HepG2 (cell line): ENCODE results near the gene IL3. TPM values are rescaled to one million over a fixed set of nuclear protein-coding genes. Genes with fewer than 3 reads are reported as not detected.

Experiments used
- ATAC-seq: fragments of 200-7000 bp; cut with Tn5 transposase; 3 replicates; pipeline ENCODE4 v1.9.1; 2020; ENCODE audit warnings: mild to moderate bottlenecking, moderate library complexity
- BruUV-seq: library from RNA; stranded (reverse); fragments of 400-500 nt; replicated peaks from 2 replicates; lab custom pipeline; 2021; lab: Mats Ljungman, UMichigan
- CTCF ChIA-PET: fragments of 300-600 bp; formaldehyde crosslinking; extraction: SDS; loops from one replicate; lab custom pipeline; 2021; ENCODE audit warnings: low total read pairs, inconsistent platforms, low intra/inter-chr PET ratio; lab: Yijun Ruan, JAX
- POLR2A ChIA-PET: fragments of 350-600 bp; sonication (Branson Sonifier 250); formaldehyde crosslinking; loops from one replicate; lab custom pipeline; 2020; ENCODE audit warnings: antibody characterized with exemption, inconsistent platforms; lab: Yijun Ruan, JAX
- DNase-seq: peaks from one replicate; pipeline ENCODE4 v3.0.0-alpha.2; 2015; ENCODE audit warnings: low spot score
- FAIRE-seq: peaks from 3 replicates; lab custom pipeline; 2011; peaks lifted over from hg19 to GRCh38; lab: Jason Lieb, UNC
- H2AFZ ChIP-seq: one replicate; pipeline ENCODE4 v1.6.1; 2011; ENCODE audit warnings: low read length, inconsistent platforms
- H3K27ac ChIP-seq: fragments of 300-600 bp; 3 replicates; pipeline ENCODE4 v1.8.0; 2011; ENCODE audit warnings: mixed run types, mild to moderate bottlenecking, mixed read lengths, low read length, inconsistent platforms; ENCODE audit not compliant: insufficient read depth; ENCODE audit errors: extremely low read length
- H3K27me3 ChIP-seq, 2 experiments: fragments of 200-600 bp in 1 of 2; 2 replicates in 1 of 2; 3 replicates in 1 of 2; pipeline versions ENCODE4 v1.6.0 to v1.8.0; 2011; ENCODE audit warnings: low read length in 2 of 2, mild to moderate bottlenecking in 2 of 2, moderate library complexity in 2 of 2, inconsistent platforms in 1 of 2; ENCODE audit not compliant: insufficient read depth in 2 of 2, control insufficient read depth in 1 of 2
- H3K36me3 ChIP-seq, 2 experiments: fragments of 200-600 bp in 1 of 2; replicated peaks in 1 of 2; 2 replicates in 1 of 2; 3 replicates in 1 of 2; pipeline versions ENCODE4 v1.5.1 to v1.8.0; 2011; ENCODE audit warnings: low read length in 2 of 2, inconsistent platforms in 1 of 2; ENCODE audit not compliant: insufficient read depth in 2 of 2, control insufficient read depth in 1 of 2
- H3K4me1 ChIP-seq: 2 replicates; pipeline ENCODE4 v1.5.1; 2012; ENCODE audit warnings: low read length, inconsistent platforms; ENCODE audit not compliant: insufficient read depth
- H3K4me2 ChIP-seq: 2 replicates; pipeline ENCODE4 v1.6.0; 2011; ENCODE audit warnings: low read depth, low read length, inconsistent platforms
- H3K4me3 ChIP-seq, 3 experiments: fragments of 200-600 bp in 1 of 3; sonication (generic), shearing (Covaris generic) in 1 of 3; replicated peaks in 1 of 3; 2 replicates each; pipeline ENCODE4 v1.5.1; 2011 to 2016; ENCODE audit warnings: low read length in 3 of 3, inconsistent platforms in 2 of 3, low read depth in 2 of 3, mild to moderate bottlenecking in 2 of 3, control low read depth in 1 of 3, mixed read lengths in 1 of 3; ENCODE audit not compliant: insufficient read depth in 1 of 3
- H3K79me2 ChIP-seq: one replicate; pipeline ENCODE4 v1.6.1; 2011; ENCODE audit warnings: low read length, inconsistent platforms; ENCODE audit not compliant: insufficient read depth
- H3K9ac ChIP-seq: 2 replicates; pipeline ENCODE4 v1.6.0; 2011; ENCODE audit warnings: mild to moderate bottlenecking, low read depth, low read length, inconsistent platforms; ENCODE audit not compliant: insufficient read depth
- H3K9me3 ChIP-seq: 2 replicates; pipeline ENCODE4 v1.5.1; 2012; ENCODE audit warnings: mild to moderate bottlenecking, low read length
- H4K20me1 ChIP-seq: 2 replicates; pipeline ENCODE4 v1.6.0; 2011; ENCODE audit warnings: inconsistent platforms, mild to moderate bottlenecking, low read length, moderate library complexity; ENCODE audit not compliant: insufficient read depth
- CTCF ChIP-seq: sonication (generic); formaldehyde crosslinking; IDR thresholded peaks from 2 replicates; pipeline ENCODE4 v1.5.0; 2020; ENCODE audit warnings: mild to moderate bottlenecking, missing genetic modification reagents, moderate library complexity
- RAD21 ChIP-seq: fragments of 450-650 bp; formaldehyde crosslinking; IDR thresholded peaks from 2 replicates; pipeline ENCODE4 v1.5.0; 2020; ENCODE audit warnings: mild to moderate bottlenecking
- SMC3 ChIP-seq: IDR thresholded peaks from 2 replicates; pipeline ENCODE4 v1.6.1; 2011; ENCODE audit warnings: low read length, improper control_type of control experiment
- SP1 ChIP-seq, 2 experiments: fragments of 450-650 bp in 1 of 2; sonication (generic) in 1 of 2; formaldehyde crosslinking in 1 of 2; IDR thresholded peaks; 2 replicates each; pipeline versions ENCODE4 v1.4.0 to v1.6.1; 2016 to 2020; ENCODE audit warnings: missing genetic modification reagents in 1 of 2
- STAG1 ChIP-seq: sonication (generic); formaldehyde crosslinking; IDR thresholded peaks from 2 replicates; pipeline ENCODE4 v1.4.0; 2020; ENCODE audit warnings: missing genetic modification reagents
- TBX2 ChIP-seq: sonication (generic); formaldehyde crosslinking; IDR thresholded peaks from 2 replicates; pipeline ENCODE4 v1.5.0; 2020; ENCODE audit warnings: missing genetic modification reagents, mild to moderate bottlenecking, borderline replicate concordance
- ZNF615 ChIP-seq: sonication (generic); formaldehyde crosslinking; IDR thresholded peaks from 2 replicates; pipeline ENCODE4 v1.5.0; 2020; ENCODE audit warnings: mild to moderate bottlenecking, missing genetic modification reagents, borderline replicate concordance
- WGBS: methylation state at CpG from one replicate; pipeline ENCODE4 v1.1.6; 2017; ENCODE audit warnings: low lambda C conversion rate; 5-methylcytosine and 5-hydroxymethylcytosine counted together
- in situ Hi-C: cut with HindIII; loops from 2 replicates; pipeline ENCODE4 v1.10.0; 2017; ENCODE audit warnings: low pct_unique_long_range_greater_than_20kb; ENCODE audit not compliant: extremely low pct_ligation_motif_present
- intact Hi-C: fragments of 100-400 bp; cut with micrococcal nuclease; formaldehyde crosslinking; loops from one replicate; pipeline ENCODE4 v1.10.0; 2022; ENCODE audit not compliant: unreplicated experiment
- polyA plus RNA-seq, 8 experiments: library from polyadenylated mRNA; depleted of rRNA in 3 of 8; stranded (reverse) in 7 of 8; unstranded in 1 of 8; fragments of >200 nt; fragmentation: Illumina TruSeq in 4 of 8; extraction: Trizol in 4 of 8; gene quantifications; 2 replicates each; pipeline versions ENCODE4 v1.2.1 to v1.2.3, GENCODE V29; 2011 to 2016; ENCODE audit warnings: low read depth in 4 of 8, missing spikeins in 1 of 8, mixed read lengths in 1 of 8; ENCODE audit not compliant: insufficient read depth in 1 of 8
- total RNA-seq, 5 experiments: library from RNA; depleted of rRNA; stranded (reverse); fragments of >200 nt; fragmentation: Illumina TruSeq; extraction: Trizol; gene quantifications; 2 replicates each; pipeline ENCODE4 v1.2.3, GENCODE V29; 2016; ENCODE audit warnings: low read depth in 1 of 5

Gene IL3
- total and polyA plus RNA-seq, 2 of the 13 experiments (the other 11 are each of a cell fraction or from before 2014, with no cell fraction given) = not detected

DNA sequence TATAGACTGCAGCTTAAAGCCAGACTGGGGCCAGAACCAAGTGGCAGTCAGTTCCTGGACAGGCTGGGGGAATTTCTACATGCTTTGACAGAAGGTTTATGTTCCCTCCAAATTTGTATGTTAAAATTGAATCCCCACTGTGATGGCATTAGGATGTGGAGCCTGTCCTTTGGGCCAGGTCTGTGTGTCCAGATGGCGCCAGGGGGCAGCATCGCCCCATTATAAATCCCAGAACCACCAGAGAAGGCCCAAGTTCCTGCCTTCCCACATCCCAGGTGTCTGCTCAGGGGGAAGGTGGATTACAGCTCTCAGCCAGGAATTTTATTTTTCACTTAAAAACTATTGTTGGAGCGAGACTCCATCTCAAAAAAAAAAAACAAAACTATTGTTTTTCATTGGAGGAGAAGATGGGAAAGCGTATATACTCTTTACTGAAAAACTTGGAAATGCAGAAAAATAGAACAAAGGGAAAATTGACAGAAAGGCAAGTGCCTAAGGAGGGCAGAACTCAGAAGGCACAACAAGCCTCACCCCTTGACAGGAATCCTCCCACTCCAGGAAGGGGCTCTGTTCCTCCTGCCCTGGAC, 5.0 kb downstream of the IL3 start:
- H3K4me3 ChIP-seq = no peak overlapping the region
- intact Hi-C loops = loop anchor here (1.0 to 5.0 kb wide), 2 partner anchors 69 to 112 kb away; no protein-coding TSS in a partner anchor
- TF ChIP-seq ZNF615 (CRISPR knock-in tag) (no peak), RAD21 (peak; percentile 54), SP1 (IDR thresholded peaks at IDR 0.05) (no peak), SP1 (CRISPR knock-in tag; IDR thresholded peaks at IDR 0.05) (no peak), TBX2 (CRISPR knock-in tag) (0 out of 2 replicates have a peak, but pooled peaks have one; percentile 13), SMC3 (peak; percentile 51), CTCF (CRISPR knock-in tag) (peak; percentile 74), STAG1 (CRISPR knock-in tag) (peak; percentile 76)
- TF ChIP-seq, all 625 proteins: peak for 5
- CTCF ChIA-PET = interaction anchor here (2.1 kb wide), 1 partner anchor 69 kb away, joined by 25 read pairs; no protein-coding TSS in a partner anchor
- in situ Hi-C loops = no loop called here
- no TSS peak for BruUV-seq
- no peaks in the 10 kb centered on the region for H3K9me3 ChIP-seq
- FAIRE-seq (peak; percentile 73), DNase-seq (peak; percentile 53), ATAC-seq (peak; percentile 83)
- H3K27me3 ChIP-seq = peaks cover 4 to 31% of the 10 kb centered on the region in 2 experiments; a peak in 3 of 5 replicates
- 22% methylated on average over 4 of the region's 4 CpGs for WGBS
- POLR2A ChIA-PET = no interaction called here
- H3K9ac ChIP-seq = no peak overlapping the region
- H3K4me2 ChIP-seq = no peak overlapping the region
- H4K20me1 ChIP-seq = no peaks in the 10 kb centered on the region
- H2AFZ ChIP-seq = no peak overlapping the region
- no peak overlapping the region for H3K27ac ChIP-seq
- H3K79me2 ChIP-seq = no peaks in the 10 kb centered on the region
- H3K4me1 ChIP-seq = peaks cover 9% of the 10 kb centered on the region
- no peaks in the 10 kb centered on the region for H3K36me3 ChIP-seq
